NB4 (cell line): Measurements from ENCODE around the gene DNAH8.

Source experiments
- DNase-seq: peaks from one replicate; pipeline ENCODE4 v3.0.0; 2010; ENCODE audit warnings: low read depth
- H3K4me3 ChIP-seq: one replicate; pipeline ENCODE4 v1.5.1; 2011; ENCODE audit warnings: mild to moderate bottlenecking, low read depth, low read length, moderate library complexity
- CTCF ChIP-seq: IDR thresholded peaks from one replicate; pipeline ENCODE4 v1.5.1; 2012; ENCODE audit warnings: low read depth, low read length
- MAX ChIP-seq: IDR thresholded peaks from 2 replicates; pipeline ENCODE4 v1.6.1; 2011; ENCODE audit warnings: low read depth, low read length
- MYC ChIP-seq: IDR thresholded peaks from 2 replicates; pipeline ENCODE4 v1.6.1; 2011; ENCODE audit warnings: low read depth, low read length
- POLR2A ChIP-seq: IDR thresholded peaks from 2 replicates; pipeline ENCODE4 v1.6.1; 2011; ENCODE audit warnings: mild to moderate bottlenecking; ENCODE audit not compliant: insufficient read length; ENCODE audit errors: extremely low read depth

Gene DNAH8, protein sequence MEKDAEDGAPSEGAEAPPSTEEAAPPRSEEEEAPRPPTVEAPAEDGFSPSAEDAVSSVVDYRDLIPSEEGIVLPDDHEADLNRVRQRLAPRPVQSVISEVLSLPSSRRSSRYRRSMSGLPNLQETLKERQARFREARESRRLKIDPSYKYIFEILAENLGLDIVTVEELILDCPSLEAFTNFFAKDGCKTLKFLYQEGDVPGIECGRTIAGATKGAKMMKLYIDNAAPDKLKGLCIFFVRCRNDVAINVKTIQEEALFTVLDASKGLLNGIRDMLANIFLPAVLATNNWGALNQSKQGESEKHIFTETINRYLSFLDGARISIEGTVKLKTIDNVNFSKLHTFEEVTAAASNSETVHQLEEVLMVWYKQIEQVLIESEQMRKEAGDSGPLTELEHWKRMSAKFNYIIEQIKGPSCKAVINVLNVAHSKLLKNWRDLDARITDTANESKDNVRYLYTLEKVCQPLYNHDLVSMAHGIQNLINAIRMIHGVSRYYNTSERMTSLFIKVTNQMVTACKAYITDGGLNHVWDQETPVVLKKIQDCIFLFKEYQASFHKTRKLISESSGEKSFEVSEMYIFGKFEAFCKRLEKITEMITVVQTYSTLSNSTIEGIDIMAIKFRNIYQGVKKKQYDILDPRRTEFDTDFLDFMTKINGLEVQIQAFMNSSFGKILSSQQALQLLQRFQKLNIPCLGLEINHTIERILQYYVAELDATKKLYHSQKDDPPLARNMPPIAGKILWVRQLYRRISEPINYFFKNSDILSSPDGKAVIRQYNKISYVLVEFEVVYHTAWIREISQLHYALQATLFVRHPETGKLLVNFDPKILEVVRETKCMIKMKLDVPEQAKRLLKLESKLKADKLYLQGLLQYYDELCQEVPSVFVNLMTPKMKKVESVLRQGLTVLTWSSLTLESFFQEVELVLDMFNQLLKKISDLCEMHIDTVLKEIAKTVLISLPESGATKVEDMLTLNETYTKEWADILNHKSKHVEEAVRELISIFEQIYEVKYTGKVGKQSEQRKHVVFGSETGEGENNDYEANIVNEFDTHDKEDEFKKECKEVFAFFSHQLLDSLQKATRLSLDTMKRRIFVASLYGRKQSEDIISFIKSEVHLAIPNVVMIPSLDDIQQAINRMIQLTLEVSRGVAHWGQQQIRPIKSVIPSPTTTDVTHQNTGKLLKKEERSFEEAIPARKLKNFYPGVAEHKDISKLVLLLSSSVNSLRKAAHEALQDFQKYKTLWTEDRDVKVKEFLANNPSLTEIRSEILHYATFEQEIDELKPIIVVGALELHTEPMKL (N-terminal part only)

GRCh38 chr6:38715016-38715689, at the start of gene DNAH8:
Gene DNAH8 (plus strand): TSS chr6:38715311. CDS start chr6:38722810, 7,499 bp downstream.
- no peak for DNase-seq
- no peak within 1 kb of the TSS for H3K4me3 ChIP-seq
- TF ChIP-seq CTCF, result no peak
- no peak for TF ChIP-seq POLR2A
- no peak for TF ChIP-seq MYC
- TF ChIP-seq MAX, result no peak

- TF ChIP-seq MYC, result no peak
- peak; percentile 72 for TF ChIP-seq CTCF
- H3K4me3 ChIP-seq, result no peak overlapping the region
- peak; percentile 68 for DNase-seq
Measured at GRCh38 chr6:38671885-38672467, 43.1 kb upstream of the DNAH8 start.

GRCh38 chr6:38673397-38674165, 41.5 kb upstream of the DNAH8 start:
- peak; percentile 57 for DNase-seq
- TF ChIP-seq MAX (no peak), MYC (no peak), POLR2A (no peak), CTCF (no peak)

DNA sequence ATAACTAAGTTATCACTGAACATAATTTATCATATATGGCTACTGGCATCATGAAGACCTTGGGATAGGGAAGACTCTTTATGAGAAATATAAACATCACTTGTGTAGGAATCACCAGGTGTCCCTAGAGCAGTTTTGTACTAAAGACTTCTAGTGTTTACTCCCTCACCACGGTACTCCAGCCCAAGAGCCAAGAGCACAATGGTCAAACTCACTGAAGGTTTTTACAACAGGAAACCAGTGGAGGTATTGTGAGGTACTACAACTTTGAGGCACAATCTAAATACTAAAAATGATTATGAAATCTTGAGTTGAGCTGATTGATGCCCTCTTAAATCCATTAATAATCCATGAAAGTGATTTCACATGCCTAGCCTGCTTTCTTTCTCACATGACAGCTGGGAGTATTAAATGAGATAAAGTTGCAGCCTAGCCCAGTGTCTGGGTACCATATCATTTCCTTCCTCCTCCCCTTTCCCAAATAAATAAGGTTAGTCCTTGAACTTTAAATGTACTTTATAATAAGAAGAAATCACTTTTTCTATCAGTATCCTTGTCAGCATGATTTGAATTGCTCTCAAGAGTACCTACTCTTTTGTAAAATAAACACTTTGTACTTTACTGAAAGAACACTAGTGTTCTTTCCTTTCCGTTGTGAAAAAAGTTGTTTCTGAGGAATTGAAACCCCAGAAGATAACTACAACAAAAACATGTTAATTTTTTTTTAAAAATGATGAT, 38.7 kb upstream of the DNAH8 start:
- no peak for DNase-seq
- no peak overlapping the region for H3K4me3 ChIP-seq
- TF ChIP-seq MAX, result no peak
- TF ChIP-seq CTCF, result no peak

More at GRCh38 chr6:38673397-38674165, 41.5 kb upstream of the DNAH8 start:
- H3K4me3 ChIP-seq, result no peak overlapping the region
